SK-MEL-5 (cell line): ENCODE results near the gene ZNF79. TPM values are rescaled to one million over a fixed set of nuclear protein-coding genes. Genes with fewer than 3 reads are reported as not detected.

Experiments used
- DNase-seq: peaks from one replicate; pipeline ENCODE4 v3.0.0-alpha.2; 2016; ENCODE audit warnings: low read depth, low spot score
- in situ Hi-C: cut with HindIII; loops from 2 replicates; pipeline ENCODE4 v1.10.0; 2016; ENCODE audit warnings: low sequenced_read_pairs, high pct_unique_total_duplicates, low pct_unique_long_range_greater_than_20kb
- polyA plus RNA-seq, 2 experiments: library from polyadenylated mRNA; depleted of rRNA; stranded (reverse); fragments of >200 nt; gene quantifications; 2 replicates each; pipeline ENCODE4 v1.2.3, GENCODE V29; 2015
- total RNA-seq: library from RNA; depleted of rRNA; stranded (reverse); fragments of >200 nt; shearing (Covaris generic); gene quantifications from 2 replicates; pipeline ENCODE4 v1.2.3, GENCODE V29; 2014; rRNA removed

ZNF79 gene
- total RNA-seq: 13.3 and 14.0 TPM in 2 replicates
- 9.7 and 10.2 TPM in 2 replicates for polyA plus RNA-seq (2015; cell fraction: cytosol; rRNA removed)
- polyA plus RNA-seq (2015; cell fraction: nucleus; rRNA removed): 22.6 and 28.9 TPM in 2 replicates

DNA sequence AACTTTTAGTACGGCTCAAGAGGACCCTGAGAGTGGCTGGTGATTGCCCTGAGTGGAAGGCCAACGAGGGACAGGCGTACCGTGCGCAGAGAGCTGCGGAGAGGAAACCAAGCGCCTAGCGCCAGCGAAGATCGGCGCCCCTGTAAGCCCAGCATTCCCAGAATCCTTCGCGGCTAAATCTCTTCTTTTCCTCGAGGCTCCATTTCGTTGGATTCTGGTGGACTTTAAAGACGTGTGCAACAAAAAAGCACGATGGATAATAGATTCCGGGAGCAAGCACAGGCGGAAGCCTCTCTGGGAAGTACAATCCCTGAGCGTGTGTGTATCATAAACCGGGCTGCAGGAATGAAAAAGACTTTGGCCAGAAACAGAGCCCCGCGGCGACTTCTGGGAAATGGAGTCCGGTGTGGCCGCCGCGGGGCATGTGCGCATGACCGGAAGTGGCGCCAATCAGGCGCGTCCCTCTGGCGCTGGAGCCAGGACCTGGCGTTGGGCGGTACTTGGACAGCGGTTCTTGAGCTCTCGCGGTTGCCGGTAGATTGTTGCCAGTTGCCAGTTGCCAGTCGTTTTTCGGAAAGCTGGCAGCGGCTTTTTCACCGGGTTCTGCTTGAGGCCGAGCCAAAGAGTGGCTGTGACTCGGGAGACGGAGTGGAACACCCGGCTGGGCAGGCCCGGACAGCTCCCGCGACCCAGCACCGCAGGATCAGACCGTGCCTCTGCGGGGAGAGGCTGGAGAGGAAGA, at the start of gene ZNF79:
ZNF79 (plus strand) TSS at position 449 of the 742 bp plus-strand sequence. CDS start 406 bp downstream, outside the sequence.
- in situ Hi-C loops: no loop called here
- DNase-seq: peak; percentile 92

DNA sequence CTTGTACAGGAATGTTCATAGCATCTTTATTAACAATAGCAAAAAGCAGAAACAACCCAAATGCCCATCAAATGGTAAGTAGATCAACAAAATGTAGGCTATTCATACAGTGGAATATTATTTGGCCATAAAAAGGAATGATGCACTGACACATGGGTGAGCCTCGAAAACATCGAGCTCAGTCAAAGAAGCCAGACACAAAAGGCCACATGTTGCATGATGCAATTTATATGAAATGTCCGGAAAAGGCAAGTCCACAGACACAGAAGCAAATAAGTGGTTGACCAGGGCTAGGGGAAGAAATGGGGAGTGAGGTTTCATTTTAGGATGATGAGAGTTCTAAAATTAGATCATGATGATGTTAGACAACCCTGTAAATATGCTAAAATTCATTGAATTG, 43.7 kb upstream of the ZNF79 start:
- in situ Hi-C loops: no loop called here
- no peak for DNase-seq

DNA sequence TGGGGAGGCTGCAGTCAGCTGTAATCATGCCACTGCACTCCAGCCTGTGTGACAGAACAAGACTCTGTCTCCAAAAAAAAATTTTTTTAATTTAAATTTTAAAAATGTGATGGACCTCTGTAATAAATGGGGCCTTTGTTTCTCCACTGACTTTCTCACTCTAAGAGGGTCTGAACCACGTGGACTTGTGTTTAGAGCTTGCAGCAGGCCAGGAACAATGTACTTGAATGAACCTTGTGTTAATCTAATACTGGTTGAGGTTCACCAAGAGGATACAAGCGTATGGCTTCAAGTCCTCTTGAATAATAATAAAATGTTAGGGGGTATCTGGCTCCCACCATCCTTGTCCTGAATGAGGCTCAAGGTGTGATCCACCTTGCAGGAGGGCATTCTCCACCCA, 41.6 kb upstream of the ZNF79 start:
- in situ Hi-C loops: no loop called here
- no peak for DNase-seq

DNA sequence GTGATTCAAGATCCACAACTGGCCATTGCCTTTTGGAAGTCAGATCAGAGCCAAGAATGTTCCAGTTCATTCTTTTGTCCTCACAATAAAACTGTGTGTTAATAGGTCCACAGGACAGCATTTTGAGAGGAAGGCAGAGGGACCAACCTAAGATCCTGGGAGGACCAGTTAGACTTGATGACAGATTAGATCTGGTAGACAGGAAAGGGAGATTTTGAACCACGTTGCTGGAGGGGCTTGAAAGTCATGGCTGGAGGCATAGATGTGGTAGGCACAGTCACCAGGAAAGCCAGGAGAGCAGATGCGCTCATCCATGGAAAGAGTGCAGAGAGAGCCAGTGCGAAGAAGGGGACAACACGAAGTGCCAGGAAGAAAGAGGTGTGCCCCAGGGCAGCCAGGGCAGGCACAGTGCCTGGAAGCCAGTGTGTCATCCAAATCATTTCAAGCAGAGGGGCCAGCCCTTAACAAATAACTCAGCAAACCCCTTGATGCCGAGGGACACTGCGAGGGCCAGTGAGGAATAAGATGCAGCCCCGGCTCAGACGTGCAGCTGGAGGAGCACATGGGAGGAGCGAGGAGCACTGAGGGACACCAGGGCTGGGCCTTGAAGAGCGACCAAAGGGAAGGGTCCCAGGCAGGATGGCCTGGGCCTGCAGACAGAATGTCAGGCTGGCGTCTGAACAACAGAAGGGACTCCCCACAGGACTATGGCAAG, 40.0 kb upstream of the ZNF79 start:
- in situ Hi-C loops: no loop called here
- DNase-seq: no peak

DNA sequence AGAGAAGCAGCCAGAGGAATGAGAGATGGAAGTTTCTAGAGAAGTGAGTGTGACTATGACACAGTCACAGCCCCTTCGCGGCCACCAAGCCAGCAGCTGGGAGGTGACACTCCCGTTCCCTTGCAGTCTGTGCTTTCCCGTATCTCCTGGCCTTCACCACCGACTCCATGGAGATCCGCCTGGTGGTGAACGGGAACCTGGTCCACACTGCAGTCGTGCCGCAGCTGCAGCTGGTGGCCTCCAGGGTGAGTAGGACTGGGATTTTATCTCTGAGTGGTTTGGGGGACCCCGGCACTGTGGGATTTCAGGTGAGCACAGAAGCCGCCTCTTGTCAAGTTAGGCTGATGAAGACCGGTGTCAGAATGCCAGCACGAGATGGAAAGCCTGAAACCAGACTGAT, 39.3 kb upstream of the ZNF79 start:
- in situ Hi-C loops: no loop called here
- no peak for DNase-seq

DNA sequence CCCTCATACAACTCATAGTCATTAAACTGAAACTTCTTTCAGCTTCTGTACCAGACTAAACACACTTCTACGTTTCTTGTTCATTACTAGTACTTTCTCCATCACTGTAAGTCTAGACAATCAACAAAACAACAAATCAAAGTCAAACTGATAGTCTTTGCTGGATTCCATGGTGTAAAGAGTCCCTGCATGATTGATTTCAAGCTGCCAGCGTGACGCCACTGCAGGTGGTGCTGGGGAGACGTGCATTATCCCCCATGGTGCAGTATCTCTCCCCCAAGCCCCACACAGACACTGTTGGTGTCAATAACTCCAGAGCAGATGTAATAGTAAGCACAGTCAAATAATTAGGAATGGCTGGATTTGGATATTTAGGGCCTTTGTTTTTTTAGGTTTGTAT, 37.9 kb upstream of the ZNF79 start:
- DNase-seq: no peak
- in situ Hi-C loops: no loop called here

DNA sequence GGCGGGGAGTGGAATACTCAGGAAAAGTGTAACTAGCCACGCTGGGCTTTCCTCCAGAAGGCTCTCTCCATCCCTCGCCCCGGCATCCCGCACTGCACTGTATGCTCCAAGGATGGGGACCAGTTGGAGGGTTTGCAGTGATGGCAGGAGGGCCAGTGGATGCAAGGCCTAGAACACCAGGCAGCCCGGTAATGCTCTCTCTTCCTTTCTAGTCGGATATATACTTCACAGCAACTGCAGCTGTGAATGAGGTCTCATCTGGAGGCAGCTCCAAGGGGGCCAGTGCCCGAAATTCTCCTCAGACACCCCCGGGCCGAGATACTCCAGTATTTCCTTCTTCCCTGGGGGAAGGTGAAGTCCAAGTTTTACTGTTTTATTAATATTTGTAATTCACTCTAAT, 37.2 kb upstream of the ZNF79 start:
- no peak for DNase-seq
- in situ Hi-C loops: no loop called here

DNA sequence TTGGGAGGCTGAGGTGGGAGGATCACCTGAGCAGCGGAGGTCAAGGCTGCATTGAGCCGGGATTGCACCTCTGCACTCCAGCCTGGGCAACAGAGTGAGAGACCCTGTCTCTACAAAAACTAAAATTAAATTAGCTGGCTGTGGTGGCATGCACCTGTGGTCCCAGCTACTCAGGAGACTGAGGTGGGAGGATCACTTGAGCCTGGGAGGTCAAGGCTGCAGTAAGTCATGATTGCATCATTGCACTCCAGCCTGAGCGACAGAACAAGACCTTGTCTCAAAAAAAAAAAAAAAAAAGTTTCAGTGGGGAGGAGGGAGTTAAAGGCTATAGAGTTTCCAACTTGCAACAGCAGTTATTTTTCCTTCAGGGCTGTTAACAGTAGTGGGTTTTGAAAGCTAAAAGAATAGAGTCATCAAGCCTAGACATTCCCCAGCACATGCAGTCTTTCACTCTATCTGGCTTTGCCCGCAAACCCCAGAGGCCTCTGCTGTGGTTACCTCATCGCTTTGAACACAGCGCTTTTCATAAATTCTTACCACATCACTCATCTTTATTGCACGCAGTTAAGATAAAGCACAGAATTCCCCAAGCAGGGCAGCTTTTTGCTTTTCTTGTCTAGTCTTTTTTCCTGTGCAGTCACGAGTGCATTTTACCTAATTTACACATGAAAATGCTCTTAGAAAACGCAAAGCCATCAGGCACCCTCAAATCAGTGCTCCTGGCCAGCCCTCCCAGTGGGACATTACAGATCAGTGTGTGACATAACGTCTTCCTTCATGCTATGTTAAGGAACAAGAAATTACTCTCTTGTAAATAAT, 35.9 kb upstream of the ZNF79 start:
- in situ Hi-C loops: no loop called here
- peak; percentile 98 for DNase-seq

DNA sequence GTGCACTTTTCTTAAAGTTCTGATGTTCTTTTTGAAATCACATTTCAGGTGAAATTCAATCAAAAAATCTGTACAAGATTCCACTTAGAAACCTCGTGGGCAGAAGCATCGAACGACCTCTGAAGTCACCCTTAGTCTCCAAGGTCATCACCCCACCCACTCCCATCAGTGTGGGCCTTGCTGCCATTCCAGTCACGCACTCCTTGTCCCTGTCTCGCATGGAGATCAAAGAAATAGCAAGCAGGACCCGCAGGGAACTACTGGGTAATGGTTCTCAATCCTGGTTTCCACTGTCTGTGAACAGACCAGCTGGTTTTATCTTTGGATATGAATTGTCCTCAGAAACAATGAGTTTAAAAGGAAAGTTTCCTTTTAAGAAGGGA, 35.3 kb upstream of the ZNF79 start:
- in situ Hi-C loops: no loop called here
- peak; percentile 17 for DNase-seq

DNA sequence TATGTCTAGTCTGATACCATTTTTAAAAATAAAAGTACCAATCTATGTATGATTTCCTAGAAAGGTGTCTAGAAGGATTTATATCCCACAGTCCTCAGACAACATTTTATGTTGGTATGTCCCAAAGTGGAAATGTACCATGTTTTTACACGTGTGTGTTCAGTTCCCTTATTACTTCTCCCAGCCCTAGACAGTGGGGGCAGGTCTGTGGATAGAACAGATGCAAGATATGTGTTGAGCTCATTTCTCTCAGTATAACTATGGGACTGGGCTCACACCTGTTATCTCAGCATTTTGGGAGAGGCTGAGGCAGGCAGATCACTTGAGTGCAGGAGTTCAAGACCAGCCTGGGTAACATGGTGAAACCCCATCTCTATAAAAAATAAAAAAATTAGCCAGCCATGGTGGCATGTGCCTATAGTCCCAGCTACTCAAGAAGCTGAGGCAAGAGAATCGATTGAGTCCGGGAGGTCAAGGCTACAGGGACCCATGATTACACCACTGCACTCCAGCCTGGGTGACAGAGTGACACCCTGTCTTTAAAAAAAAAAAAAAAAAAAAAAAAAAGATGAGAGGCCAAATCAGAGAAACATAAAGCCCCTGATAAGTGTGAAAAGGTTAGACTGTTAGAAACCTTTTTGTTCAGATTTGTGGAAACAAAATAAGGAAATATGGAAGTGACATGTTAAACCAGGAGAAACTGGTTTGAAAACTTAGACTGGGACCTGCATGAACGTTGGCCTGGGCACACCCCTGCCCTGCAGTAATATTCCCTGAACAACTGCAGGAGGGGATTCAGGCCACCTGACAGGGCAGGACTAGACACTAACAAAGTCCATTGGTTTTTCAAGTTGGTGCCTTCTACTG, 34.6 kb upstream of the ZNF79 start:
- no peak for DNase-seq
- in situ Hi-C loops: no loop called here

DNA sequence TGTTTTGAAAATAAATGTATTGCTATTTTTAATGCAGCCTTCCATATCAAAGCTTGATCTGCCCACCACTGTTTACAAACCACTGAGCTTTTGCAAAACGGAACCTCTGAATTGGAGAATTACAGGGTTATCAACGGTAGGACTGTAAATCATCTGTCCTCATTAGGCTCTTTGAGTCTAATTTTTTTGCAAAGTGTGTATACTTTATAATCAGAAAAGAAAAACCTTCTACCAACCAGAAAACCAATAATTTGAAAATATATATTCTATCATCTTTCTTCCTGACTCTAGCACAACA, 34.0 kb upstream of the ZNF79 start:
- in situ Hi-C loops: no loop called here
- no peak for DNase-seq

DNA sequence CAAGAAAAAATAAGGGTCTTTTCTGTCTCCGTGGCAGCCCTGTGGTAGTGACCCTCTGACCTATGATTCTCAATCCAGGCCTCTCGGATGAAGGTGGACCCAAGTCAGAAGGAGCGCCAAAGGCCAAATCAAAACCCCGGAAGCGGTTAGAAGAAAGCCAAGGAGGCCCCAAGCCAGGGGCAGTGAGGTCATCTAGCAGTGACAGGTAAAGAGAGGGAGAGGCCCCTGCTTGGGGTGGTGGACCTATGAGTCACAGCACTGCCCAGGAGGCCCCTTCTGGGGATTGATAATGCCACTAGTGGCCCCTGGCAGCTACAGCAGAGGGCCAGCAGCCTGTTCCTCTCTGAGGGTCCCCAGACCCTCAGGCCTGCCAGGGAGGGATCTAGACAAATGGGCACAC, 33.6 kb upstream of the ZNF79 start:
- in situ Hi-C loops: no loop called here
- no peak for DNase-seq

DNA sequence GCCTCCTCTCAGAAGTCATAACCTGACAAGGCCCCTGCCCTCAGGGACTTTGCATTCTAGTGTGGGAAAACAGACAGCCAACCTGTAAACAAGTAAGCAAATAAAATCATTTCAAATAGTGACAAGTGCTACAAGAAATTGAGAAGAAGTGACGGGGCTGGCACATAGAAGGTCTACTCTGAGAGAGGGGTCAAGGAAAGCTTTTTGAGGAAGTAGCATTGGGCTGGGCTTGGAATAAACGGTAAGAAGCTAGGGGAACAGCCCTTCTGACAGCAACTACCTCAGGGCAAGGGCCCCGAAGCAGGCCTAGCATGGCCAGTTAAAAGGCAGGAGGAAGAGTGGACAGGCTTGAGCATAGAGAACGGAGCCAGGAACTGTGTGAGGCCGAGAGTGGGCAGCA, 32.0 kb upstream of the ZNF79 start:
- in situ Hi-C loops: no loop called here
- DNase-seq: no peak

DNA sequence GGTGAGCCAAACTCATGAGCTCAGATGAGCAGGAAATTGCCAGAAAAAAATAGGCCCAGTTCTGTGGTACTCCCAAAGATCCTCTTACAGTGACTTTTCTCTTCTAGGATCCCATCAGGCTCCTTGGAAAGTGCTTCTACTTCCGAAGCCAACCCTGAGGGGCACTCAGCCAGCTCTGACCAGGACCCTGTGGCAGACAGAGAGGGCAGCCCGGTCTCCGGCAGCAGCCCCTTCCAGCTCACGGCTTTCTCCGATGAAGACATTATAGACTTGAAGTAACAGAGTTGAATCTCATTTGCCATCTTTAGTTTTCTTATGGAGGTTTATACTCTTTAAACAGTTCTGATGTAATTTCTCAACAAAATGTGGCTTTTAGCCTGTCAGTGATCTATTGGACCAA, 31.2 kb upstream of the ZNF79 start:
- in situ Hi-C loops: no loop called here
- DNase-seq: no peak

DNA sequence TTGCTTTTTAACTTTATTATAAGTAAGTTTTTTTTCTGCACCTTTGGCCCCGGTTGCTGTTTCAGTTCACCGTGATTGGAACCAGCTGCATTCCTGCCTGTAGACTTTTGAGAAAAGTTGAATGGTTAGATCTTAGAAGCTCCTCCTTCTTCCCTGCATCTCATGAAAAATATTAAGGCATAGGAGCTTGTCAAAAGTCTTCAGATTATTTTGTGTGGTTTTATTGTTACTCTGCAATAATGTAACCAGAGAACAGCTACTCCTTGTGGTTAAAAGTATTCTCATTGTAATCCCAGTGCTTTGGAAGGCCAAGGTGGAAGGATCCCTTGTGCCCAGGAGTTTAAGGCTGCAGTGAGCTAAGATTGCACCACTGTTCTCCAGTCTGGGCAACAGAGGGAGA, 30.5 kb upstream of the ZNF79 start:
- DNase-seq: no peak
- in situ Hi-C loops: no loop called here

DNA sequence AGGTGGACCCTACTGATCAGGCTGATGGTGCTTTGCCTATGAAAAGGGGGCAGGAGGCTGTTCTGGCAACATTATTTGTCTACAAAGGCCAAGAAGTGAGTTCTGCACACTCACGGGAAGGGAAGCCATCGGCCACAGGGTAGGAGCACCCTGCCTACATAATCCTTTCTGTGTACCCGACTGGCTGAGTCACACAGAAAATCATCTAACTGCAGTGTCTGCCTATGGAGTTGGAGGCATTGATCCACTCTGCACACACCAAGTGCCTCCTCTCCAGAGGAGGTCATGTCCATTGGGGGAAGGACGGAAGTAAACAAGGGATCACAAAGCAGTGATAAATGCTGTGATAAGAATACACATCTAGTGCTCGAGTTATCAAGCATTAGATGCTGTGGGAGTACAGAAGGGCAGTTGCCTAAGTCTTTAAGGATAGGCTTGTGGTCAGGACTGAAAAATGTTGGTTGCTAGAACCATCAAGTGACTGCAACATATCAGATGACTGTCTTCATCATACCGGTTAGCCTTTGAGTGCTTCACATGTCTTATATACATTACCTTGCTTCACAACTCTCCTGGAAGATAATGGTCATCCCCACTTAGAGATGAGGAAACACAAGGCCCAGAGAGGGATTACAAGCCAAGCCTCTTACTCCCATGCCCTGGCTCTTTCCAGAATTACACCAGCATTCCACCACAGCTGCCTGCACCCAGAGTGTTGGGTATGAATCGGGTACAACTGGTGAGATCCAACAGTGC, 28.5 kb upstream of the ZNF79 start:
- in situ Hi-C loops: no loop called here
- DNase-seq: no peak

DNA sequence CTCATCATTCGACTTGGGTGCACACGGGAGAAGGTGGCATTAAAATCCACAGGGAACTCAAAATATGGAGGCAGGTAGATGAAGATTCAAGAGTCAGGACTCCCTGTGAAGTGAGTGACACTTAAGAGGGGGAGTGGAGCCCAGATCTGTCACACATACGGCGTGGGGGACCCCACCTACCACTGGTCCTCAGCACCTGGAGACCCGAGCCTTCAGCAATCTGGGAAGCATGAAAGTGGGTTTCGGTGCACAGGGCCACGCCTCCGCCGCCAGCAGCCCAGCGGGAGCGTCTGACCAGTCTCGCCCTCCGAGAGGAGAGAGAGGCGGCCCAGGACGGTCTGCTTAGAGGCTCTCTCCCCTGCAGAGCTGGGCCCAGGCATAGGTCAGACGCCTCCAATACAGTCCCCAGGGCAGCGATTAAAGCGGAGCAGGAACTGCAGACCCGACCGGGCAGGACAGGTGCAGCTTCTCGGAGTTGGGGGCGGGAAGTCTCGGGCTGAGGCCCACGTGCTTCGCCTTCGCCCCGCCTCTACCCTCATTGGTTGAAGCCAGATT, 27.9 kb upstream of the ZNF79 start:
- in situ Hi-C loops: no loop called here
- no peak for DNase-seq
